Measurements from ENCODE around the gene UGP2.

Gene UGP2

GRCh38 chr2:63820969-63821368 is 20.7 kb upstream of the UGP2 start:
- Histone ChIP-seq H3K4me1 (ENCODE audit: insufficient read depth, low read length, severe bottlenecking) (peaks cover 95% of the 10 kb centered on the region), H3K27me3 (ENCODE audit: insufficient read depth, low read length) (no peaks in the 10 kb centered on the region), H3K9me3 (ENCODE audit: low read length) (no peaks in the 10 kb centered on the region), H3K27ac (ENCODE audit: low read depth, low read length, poor library complexity, severe bottlenecking) (peak overlapping the region; percentile 91), H3F3A (ENCODE audit: insufficient read depth, low read length) (peaks cover 7% of the 10 kb centered on the region; the same call in 1 of the 2 replicates), H4K20me1 (ENCODE audit: insufficient read depth, low read length) (no peaks in the 10 kb centered on the region), H3K36me3 (ENCODE audit: insufficient read depth, low read length) (no peaks in the 10 kb centered on the region), H3K9ac (ENCODE audit: low read length) (peak overlapping the region; percentile 0; the same call in 1 of the 2 replicates), H3K4me2 (ENCODE audit: low read length) (peak overlapping the region; percentile 0; the same call in 1 of the 2 replicates), H3K9me2 (ENCODE audit: low read depth, low read length) (no peaks in the 10 kb centered on the region), H3K79me2 (ENCODE audit: insufficient read depth, low read length) (no peaks in the 10 kb centered on the region), H2AFZ (ENCODE audit: low read length) (no peak overlapping the region), H3K4me3 (ENCODE audit: low read depth, low read length, poor library complexity, severe bottlenecking) (no peak overlapping the region)
- no peak for TF ChIP-seq EZH2 (IDR thresholded peaks at IDR 0.05; ENCODE audit: borderline replicate concordance, low read length)
- TF ChIP-seq CTCF (IDR thresholded peaks at IDR 0.05; ENCODE audit: low read length), result no peak

- TF ChIP-seq CTCF (IDR thresholded peaks at IDR 0.05; ENCODE audit: low read length) (no peak), EZH2 (IDR thresholded peaks at IDR 0.05; ENCODE audit: borderline replicate concordance, low read length) (no peak)
- H3F3A ChIP-seq (ENCODE audit: insufficient read depth, low read length), result peaks cover 7% of the 10 kb centered on the region; the same call in 1 of the 2 replicates
- no peaks in the 10 kb centered on the region for H3K9me3 ChIP-seq (ENCODE audit: low read length)
- peaks cover 95% of the 10 kb centered on the region for H3K4me1 ChIP-seq (ENCODE audit: insufficient read depth, low read length, severe bottlenecking)
- peak overlapping the region; percentile 0; the same call in 1 of the 2 replicates for H3K4me2 ChIP-seq (ENCODE audit: low read length)
- no peaks in the 10 kb centered on the region for H3K27me3 ChIP-seq (ENCODE audit: insufficient read depth, low read length)
- no peaks in the 10 kb centered on the region for H3K9me2 ChIP-seq (ENCODE audit: low read depth, low read length)
- peak overlapping the region; percentile 0; the same call in 1 of the 2 replicates for H3K9ac ChIP-seq (ENCODE audit: low read length)
- peak overlapping the region; percentile 91 for H3K27ac ChIP-seq (ENCODE audit: low read depth, low read length, poor library complexity, severe bottlenecking)
- no peaks in the 10 kb centered on the region for H3K79me2 ChIP-seq (ENCODE audit: insufficient read depth, low read length)
- no peak overlapping the region for H2AFZ ChIP-seq (ENCODE audit: low read length)
- H4K20me1 ChIP-seq (ENCODE audit: insufficient read depth, low read length), result no peaks in the 10 kb centered on the region
- H3K36me3 ChIP-seq (ENCODE audit: insufficient read depth, low read length), result no peaks in the 10 kb centered on the region
- H3K4me3 ChIP-seq (ENCODE audit: low read depth, low read length, poor library complexity, severe bottlenecking), result no peak overlapping the region
Observed at GRCh38 chr2:63821396-63821795, 20.3 kb upstream of the UGP2 start.

- Histone ChIP-seq H3K36me3 (ENCODE audit: insufficient read depth, low read length) (no peaks in the 10 kb centered on the region), H3K9ac (ENCODE audit: low read length) (no peak overlapping the region), H3K79me2 (ENCODE audit: insufficient read depth, low read length) (no peaks in the 10 kb centered on the region), H3F3A (ENCODE audit: insufficient read depth, low read length) (peaks cover 7% of the 10 kb centered on the region; the same call in 1 of the 2 replicates), H3K9me2 (ENCODE audit: low read depth, low read length) (no peaks in the 10 kb centered on the region), H3K9me3 (ENCODE audit: low read length) (no peaks in the 10 kb centered on the region), H4K20me1 (ENCODE audit: insufficient read depth, low read length) (no peaks in the 10 kb centered on the region), H2AFZ (ENCODE audit: low read length) (no peak overlapping the region), H3K4me2 (ENCODE audit: low read length) (no peak overlapping the region), H3K27me3 (ENCODE audit: insufficient read depth, low read length) (no peaks in the 10 kb centered on the region), H3K4me1 (ENCODE audit: insufficient read depth, low read length, severe bottlenecking) (peaks cover 95% of the 10 kb centered on the region), H3K27ac (ENCODE audit: low read depth, low read length, poor library complexity, severe bottlenecking) (peak overlapping the region; percentile 91), H3K4me3 (ENCODE audit: low read depth, low read length, poor library complexity, severe bottlenecking) (no peak overlapping the region)
- no peak for TF ChIP-seq CTCF (IDR thresholded peaks at IDR 0.05; ENCODE audit: low read length)
- no peak for TF ChIP-seq EZH2 (IDR thresholded peaks at IDR 0.05; ENCODE audit: borderline replicate concordance, low read length)
Observed at GRCh38 chr2:63822478-63822877, 19.2 kb upstream of the UGP2 start.
